Ovary (tissue), 10 donors: Measurements from ENCODE around the gene SMARCA4. TPM values are rescaled to one million over a fixed set of nuclear protein-coding genes. Genes with fewer than 3 reads are reported as not detected.
A peak's percentile ranks its signal among the peaks of the same experiment; 100 is the strongest.

Source experiments
- DNase-seq, 5 donors: peaks; one replicate each; pipeline ENCODE4 v3.0.0-alpha.2; 2019 to 2020
- H3K27ac ChIP-seq, 2 donors: fragments of 200-600 bp; one replicate each; pipeline versions ENCODE4 v1.5.1 to v1.8.0; 2019 to 2022
- H3K27me3 ChIP-seq: fragments of 200-600 bp; one replicate; pipeline ENCODE4 v1.8.0; 2022
- H3K36me3 ChIP-seq: fragments of 200-600 bp; sonication (generic); one replicate; pipeline ENCODE4 v1.5.1; 2019
- H3K4me1 ChIP-seq: one replicate; pipeline ENCODE4 v1.8.1; 2013; ENCODE audit warnings: mild to moderate bottlenecking, moderate library complexity; ENCODE audit not compliant: insufficient read depth
- H3K4me3 ChIP-seq: fragments of 200-600 bp; sonication (generic); one replicate; pipeline ENCODE4 v1.5.1; 2017
- H3K9me3 ChIP-seq, 2 donors: fragments of 200-600 bp in 1 of 2; sonication (generic) in 1 of 2; one replicate each; pipeline versions ENCODE4 v1.5.1 to v1.8.1; 2013 to 2019; ENCODE audit warnings: mild to moderate bottlenecking in 1 of 2, moderate library complexity in 1 of 2
- EP300 ChIP-seq: sonication (generic); formaldehyde crosslinking; IDR thresholded peaks from one replicate; pipeline ENCODE4 v1.6.1; 2017; ENCODE audit warnings: antibody characterized with exemption
- POLR2A ChIP-seq: fragments of 450-650 bp; IDR thresholded peaks from one replicate; pipeline ENCODE4 v1.6.1; 2017; ENCODE audit warnings: antibody characterized with exemption, mild to moderate bottlenecking, moderate library complexity
- WGBS, 3 donors: extraction: QIAGEN DNeasy Blood & Tissue Kit in 1 of 3; methylation state at CpG; one replicate each; pipeline versions ENCODE4 v1.1.5 to v1.1.7; 2013 to 2017; 5-methylcytosine and 5-hydroxymethylcytosine counted together
- intact Hi-C, 4 donors: fragments of 100-400 bp; cut with DNase I; formaldehyde crosslinking; loops; one replicate each; pipeline versions ENCODE4 v1.11.0 to v1.15.1; 2022 to 2023
- long read RNA-seq, 3 donors: library from polyadenylated mRNA in 2 of 3; unstranded in 2 of 3; transcript quantifications; one replicate each; pipeline ENCODE4 v2.0.0 and lab custom pipeline, GENCODE V29; 2021 to 2026
- polyA plus RNA-seq, 2 donors: library from polyadenylated mRNA; stranded (reverse); fragments of 200-250 nt in 1 of 2; fragments of 350-450 nt in 1 of 2; fragmentation: Illumina TruSeq in 1 of 2; extraction: RNeasy Lipid Tissue Mini Kit (QIAGEN cat#74804) in 1 of 2; gene quantifications; one replicate each; pipeline ENCODE4 v1.2.3, GENCODE V29; 2013 to 2014
- total RNA-seq, 7 donors: library from RNA; depleted of rRNA in 2 of 7; stranded (reverse); fragments of >200 nt in 2 of 7; fragmentation: NEBNext Ultra II Directional in 3 of 7; extraction: Animal tissue kit (Norgen Biotek cat#: 25700) in 3 of 7; gene quantifications; one replicate each; pipeline versions ENCODE4 v1.1.0 to v1.2.4, GENCODE V29; 2016 to 2023
- TF ChIP-seq, protein P1 (sequence below), 3 donors: fragments of 450-650 bp in 2 of 3; fragments of 200-600 bp in 1 of 3; IDR thresholded peaks; one replicate each; pipeline versions ENCODE4 v1.5.1 to v1.8.0; 2016 to 2022; ENCODE audit warnings: antibody characterized with exemption in 3 of 3, mild to moderate bottlenecking in 1 of 3
- donor health status: DM: no; HTN: no; CAD: no; lungs with moderate emphysema.
- donor health status: DM: no; HTN: no; CAD: no.
- donor health status: Bipolar disorder and iron deficiency.
- donor health status: DM: yes; HTN: yes; CAD: no.
- donor health status: DM: no; HTN: no; CAD: no.
- donor health status: DM: yes; HTN: yes; CAD: no.

SMARCA4 gene
- total RNA-seq (10 to 100 TPM; 32.7 to 96.7 (median 68.5) TPM), polyA plus RNA-seq (10 to 100 TPM; 32.1 to 45.4 TPM)
- long read RNA-seq, donor 1, transcript SMARCA4-229 (6 exons, 1,865 nt) = major isoform, 7 of 213 reads
- long read RNA-seq, donor 1, partial matches to known transcripts = 194 of 213 reads
- long read RNA-seq, donor 1, other reads (novel, unspliced or antisense) = 12 of 213 reads
- long read RNA-seq, donor 2, full-length matches to known transcripts = 8 of 15 reads
- long read RNA-seq, donor 2, partial matches to known transcripts = 7 of 15 reads
- long read RNA-seq, donor 2, other reads (novel, unspliced or antisense) = 0 of 15 reads
- long read RNA-seq, donor 3, full-length matches to known transcripts = 10 of 140 reads
- long read RNA-seq, donor 3, partial matches to known transcripts = 114 of 140 reads
- long read RNA-seq, donor 3, other reads (novel, unspliced or antisense) = 16 of 140 reads

DNA sequence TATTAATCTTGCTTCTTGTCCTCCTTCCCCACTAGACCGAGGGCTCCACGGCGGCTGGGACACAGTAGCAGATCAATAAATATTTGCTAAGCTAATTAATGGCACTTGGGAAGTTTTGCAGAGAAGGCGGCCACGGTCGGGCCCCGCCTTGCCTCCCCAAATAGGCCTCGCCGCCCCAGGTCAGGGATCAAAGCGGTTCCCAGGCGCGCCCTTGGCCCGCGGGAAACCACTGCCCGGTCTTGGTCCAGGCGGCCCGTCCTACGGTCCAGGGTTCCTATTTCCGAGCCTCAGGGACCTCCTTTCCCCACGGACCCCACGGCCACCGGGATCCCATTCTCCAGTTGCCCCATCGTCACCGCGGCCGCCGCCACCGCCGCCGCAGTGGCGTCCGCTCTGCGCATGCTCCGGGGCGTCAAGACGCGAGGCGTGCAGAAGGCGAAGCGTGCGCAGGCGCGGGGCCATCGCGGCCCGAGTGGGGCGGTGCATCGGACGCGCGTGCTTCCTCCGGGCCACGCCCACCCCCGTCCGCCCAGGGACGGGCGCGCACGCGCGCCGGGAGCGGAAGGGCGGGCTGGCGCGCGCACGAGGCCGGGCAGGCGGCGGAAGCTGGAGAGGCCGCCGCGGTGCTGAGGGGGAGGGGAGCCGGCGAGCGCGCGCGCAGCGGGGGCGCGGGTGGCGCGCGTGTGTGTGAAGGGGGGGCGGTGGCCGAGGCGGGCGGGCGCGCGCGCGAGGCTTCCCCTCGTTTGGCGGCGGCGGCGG is at the start of gene SMARCA4:
Gene SMARCA4 (plus strand): TSS at position 717 of the 759 bp plus-strand sequence. CDS start 23,122 bp downstream, outside the sequence.
- no peaks in the 10 kb centered on the region for H3K36me3 ChIP-seq
- no peaks in the 10 kb centered on the region for H3K9me3 ChIP-seq
- H3K27me3 ChIP-seq = no peaks in the 10 kb centered on the region
- peaks cover 6% of the 10 kb centered on the region for H3K4me1 ChIP-seq
- intact Hi-C loops = no loop called here
- TF ChIP-seq, protein P1, sequence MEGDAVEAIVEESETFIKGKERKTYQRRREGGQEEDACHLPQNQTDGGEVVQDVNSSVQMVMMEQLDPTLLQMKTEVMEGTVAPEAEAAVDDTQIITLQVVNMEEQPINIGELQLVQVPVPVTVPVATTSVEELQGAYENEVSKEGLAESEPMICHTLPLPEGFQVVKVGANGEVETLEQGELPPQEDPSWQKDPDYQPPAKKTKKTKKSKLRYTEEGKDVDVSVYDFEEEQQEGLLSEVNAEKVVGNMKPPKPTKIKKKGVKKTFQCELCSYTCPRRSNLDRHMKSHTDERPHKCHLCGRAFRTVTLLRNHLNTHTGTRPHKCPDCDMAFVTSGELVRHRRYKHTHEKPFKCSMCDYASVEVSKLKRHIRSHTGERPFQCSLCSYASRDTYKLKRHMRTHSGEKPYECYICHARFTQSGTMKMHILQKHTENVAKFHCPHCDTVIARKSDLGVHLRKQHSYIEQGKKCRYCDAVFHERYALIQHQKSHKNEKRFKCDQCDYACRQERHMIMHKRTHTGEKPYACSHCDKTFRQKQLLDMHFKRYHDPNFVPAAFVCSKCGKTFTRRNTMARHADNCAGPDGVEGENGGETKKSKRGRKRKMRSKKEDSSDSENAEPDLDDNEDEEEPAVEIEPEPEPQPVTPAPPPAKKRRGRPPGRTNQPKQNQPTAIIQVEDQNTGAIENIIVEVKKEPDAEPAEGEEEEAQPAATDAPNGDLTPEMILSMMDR (IDR thresholded peaks at IDR 0.05) = no peak
- TF ChIP-seq POLR2A (peak; percentile 90), EP300 (no peak)
- peak within 1 kb of the TSS; percentile 72 to 89 for H3K27ac ChIP-seq
- peak; percentile 97 to 99 (median 98) for DNase-seq
- 0 to 1% (median 1%) methylated on average over 36 to 100 of the region's 100 CpGs for WGBS, 3 donors
- peak within 1 kb of the TSS; percentile 75 for H3K4me3 ChIP-seq

DNA sequence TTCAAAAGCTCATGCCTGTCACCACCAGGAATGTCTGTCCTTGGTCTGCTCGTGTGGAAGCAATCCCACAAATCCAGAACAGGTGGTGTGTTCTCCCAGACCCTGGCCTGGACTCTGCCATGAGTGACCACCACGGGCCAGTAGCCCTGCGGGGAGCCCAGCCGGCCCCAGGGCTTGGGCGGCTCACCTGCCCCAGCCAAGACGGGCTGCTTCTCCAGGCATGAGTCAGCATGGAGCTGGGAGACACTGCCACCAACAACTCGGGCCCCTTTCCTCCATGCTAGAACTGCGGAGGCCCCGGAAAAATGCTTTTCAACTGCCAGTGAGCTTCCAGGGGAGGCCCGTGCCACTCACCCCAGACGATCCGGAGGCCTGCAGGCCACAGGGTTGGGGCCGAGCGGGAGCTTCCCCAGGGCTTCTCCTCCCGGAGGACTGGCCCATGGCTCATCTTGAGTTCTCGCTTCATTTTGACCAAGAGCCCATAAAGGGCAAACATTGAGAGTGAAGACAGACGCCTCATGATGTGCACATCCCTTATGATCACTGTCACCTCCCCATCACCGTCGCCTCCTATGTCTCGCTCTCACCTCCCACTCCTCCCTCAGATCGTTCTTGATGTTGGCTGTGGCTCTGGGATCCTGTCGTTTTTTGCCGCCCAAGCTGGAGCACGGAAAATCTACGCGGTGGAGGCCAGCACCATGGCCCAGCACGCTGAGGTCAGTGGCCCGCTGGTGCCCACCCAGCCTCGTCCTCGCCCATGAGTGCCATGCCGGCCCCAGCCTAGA is 49.1 kb upstream of the SMARCA4 start:
- intact Hi-C loops = no loop called here
- Histone ChIP-seq H3K27ac (no peak overlapping the region), H3K36me3 (no peaks in the 10 kb centered on the region), H3K27me3 (no peaks in the 10 kb centered on the region), H3K9me3 (no peaks in the 10 kb centered on the region), H3K4me1 (no peaks in the 10 kb centered on the region), H3K4me3 (no peak overlapping the region)
- WGBS, 3 donors = 86 to 87% (median 87%) methylated on average over 31 of the region's 31 CpGs
- TF ChIP-seq, protein P1 (IDR thresholded peaks at IDR 0.05) = no peak
- TF ChIP-seq EP300 (no peak), POLR2A (no peak)
- no peak for DNase-seq

DNA sequence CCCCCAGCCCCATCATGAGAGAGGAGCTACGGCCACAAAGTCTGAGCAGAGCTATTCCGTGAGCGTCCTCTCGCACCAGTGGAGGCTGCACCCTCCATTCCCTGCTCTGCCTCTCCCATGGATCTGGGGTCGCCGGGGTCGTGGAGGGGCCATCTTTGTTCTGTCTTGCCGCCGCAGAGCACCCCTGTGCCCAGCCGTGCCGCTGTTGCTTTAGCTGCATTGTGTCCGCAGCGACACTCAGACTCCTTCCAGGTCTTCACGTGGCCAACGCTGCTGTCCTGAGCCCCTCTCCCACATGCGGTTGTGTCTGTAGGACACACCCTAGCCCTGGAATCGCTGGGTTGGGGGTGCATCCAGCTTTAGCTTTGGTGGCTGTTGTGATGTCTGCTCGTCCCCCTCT is 48.2 kb upstream of the SMARCA4 start:
- no peaks in the 10 kb centered on the region for H3K4me1 ChIP-seq
- no peaks in the 10 kb centered on the region for H3K27me3 ChIP-seq
- TF ChIP-seq POLR2A = no peak
- TF ChIP-seq EP300 = no peak
- TF ChIP-seq, protein P1 (IDR thresholded peaks at IDR 0.05) = no peak
- H3K27ac ChIP-seq = no peak overlapping the region
- DNase-seq = no peak
- H3K4me3 ChIP-seq = no peak overlapping the region
- H3K36me3 ChIP-seq = no peaks in the 10 kb centered on the region
- H3K9me3 ChIP-seq = no peaks in the 10 kb centered on the region
- WGBS, 3 donors = 94 to 95% (median 94%) methylated on average over 18 of the region's 18 CpGs
- intact Hi-C loops = no loop called here

DNA sequence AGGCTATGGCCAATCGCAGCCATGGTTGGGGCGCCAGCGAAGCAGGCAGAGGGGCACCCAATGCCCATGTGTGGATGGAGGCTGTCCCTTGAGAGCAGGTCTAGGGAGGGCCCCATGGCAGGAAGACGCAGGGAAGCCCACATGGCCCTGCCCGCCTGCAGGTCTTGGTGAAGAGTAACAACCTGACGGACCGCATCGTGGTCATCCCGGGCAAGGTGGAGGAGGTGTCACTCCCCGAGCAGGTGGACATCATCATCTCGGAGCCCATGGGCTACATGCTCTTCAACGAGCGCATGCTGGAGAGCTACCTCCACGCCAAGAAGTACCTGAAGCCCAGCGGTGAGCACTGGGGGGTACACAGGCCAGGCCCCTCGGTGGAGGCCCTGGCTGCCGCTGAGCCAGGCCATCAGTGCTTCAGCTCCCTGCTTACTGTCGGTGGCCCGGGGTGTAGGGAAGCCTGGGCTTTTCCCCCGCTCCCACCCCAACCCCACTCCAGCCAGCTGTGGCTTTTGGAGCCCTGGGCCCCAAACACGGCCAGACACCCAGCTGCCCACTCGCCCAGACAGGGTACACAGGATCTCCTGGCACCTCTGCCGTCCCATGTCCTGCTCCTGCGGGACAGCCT is 47.0 kb upstream of the SMARCA4 start:
- intact Hi-C loops = no loop called here
- no peak overlapping the region for H3K27ac ChIP-seq
- H3K27me3 ChIP-seq = no peaks in the 10 kb centered on the region
- no peak for DNase-seq
- no peaks in the 10 kb centered on the region for H3K36me3 ChIP-seq
- H3K9me3 ChIP-seq = no peaks in the 10 kb centered on the region
- WGBS, 3 donors = 92 to 93% (median 93%) methylated on average over 18 to 24 of the region's 24 CpGs
- H3K4me1 ChIP-seq = no peaks in the 10 kb centered on the region
- no peak for TF ChIP-seq POLR2A
- TF ChIP-seq EP300 = no peak
- TF ChIP-seq, protein P1 (IDR thresholded peaks at IDR 0.05) = no peak
- no peak overlapping the region for H3K4me3 ChIP-seq
